Panc1 (cell line): ENCODE data around the gene HUS1B. TPM values are rescaled to one million over a fixed set of nuclear protein-coding genes. Genes with fewer than 3 reads are reported as not detected.

Experiments used
- total RNA-seq: library from RNA; stranded (reverse); gene quantifications from one replicate; pipeline ENCODE4 v1.2.1, GENCODE V29; 2021; ENCODE audit not compliant: unreplicated experiment

HUS1B gene
- total RNA-seq, 1 experiment from 2014 or later = 0.74 TPM

Other genes starting within 250 kb of the HUS1B start
- gene EXOC2, start 36.0 kb upstream of the HUS1B start, total RNA-seq = 30.5 TPM